Stimulated activated CD4-positive, alpha-beta T cell treated with anti-CD3 and anti-CD28 coated beads, TNF-alpha, amount 100 ng/mL, for 48 hours (primary cell): ENCODE measurements around the gene RBM39.
"Not testable (repeated sequence)": the region's sequence is repeated elsewhere in the genome, so short reads cannot be mapped to it uniquely, and the experiment has no call there.

Experiments
- DNase-seq, 3 donors: peaks; one replicate each; pipeline ENCODE4 v3.0.0-alpha.2; 2020; ENCODE audit warnings: low read depth in 3 of 3

The RBM39 gene

GRCh38 chr20:35741892-35742740, at the start of gene RBM39:
RBM39 (minus strand) TSS chr20:35742260; CDS start chr20:35740874, 1,386 bp downstream.
- DNase-seq, result peak; percentile 99 to 100 (median 99)

GRCh38 chr20:35791821-35792220, 49.8 kb upstream of the RBM39 start:
- no peak for DNase-seq

- no peak for DNase-seq
These were observed 49.0 kb upstream of the RBM39 start for GRCh38 chr20:35791097-35791496.

DNA sequence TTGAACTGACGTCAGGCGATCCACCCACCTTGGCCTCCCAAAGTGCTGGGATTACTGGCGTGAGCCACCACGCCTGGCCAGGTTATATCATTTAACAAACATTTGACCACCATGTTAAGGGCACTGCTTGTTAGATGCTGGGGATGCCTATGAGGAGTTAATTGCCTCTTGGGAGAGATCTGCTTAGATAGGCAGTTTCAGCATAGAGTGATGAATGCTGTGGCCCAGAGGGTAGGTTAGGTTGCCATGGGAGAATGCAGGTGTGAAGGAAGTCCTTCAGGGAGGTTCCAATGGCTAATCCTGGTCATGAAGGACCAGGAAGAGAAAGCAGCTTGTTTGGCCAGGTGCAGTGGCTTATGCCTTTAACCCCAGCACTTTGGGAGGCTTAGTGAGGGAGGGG, 46.7 kb upstream of the RBM39 start:
- DNase-seq, result no peak

DNA sequence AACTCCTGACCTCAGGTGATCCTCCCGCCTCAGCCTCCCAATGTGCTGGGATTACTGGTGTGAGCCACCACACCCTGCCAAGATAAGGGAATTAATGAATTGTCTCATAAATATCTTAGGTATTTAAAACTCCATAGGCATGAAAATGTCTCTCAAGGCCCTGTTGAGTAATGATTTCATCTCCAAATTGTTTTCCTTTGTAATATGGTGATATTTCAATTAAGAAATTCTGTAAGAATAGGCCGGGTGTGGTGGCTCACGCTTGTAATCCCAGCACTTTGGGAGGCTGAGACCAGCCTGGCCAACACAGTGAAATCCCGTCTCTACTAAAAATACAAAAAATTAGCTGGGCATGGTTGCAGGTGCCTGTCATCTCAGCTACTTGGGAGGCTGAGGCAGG, 43.5 kb upstream of the RBM39 start:
- not testable (repeated sequence) for DNase-seq

DNA sequence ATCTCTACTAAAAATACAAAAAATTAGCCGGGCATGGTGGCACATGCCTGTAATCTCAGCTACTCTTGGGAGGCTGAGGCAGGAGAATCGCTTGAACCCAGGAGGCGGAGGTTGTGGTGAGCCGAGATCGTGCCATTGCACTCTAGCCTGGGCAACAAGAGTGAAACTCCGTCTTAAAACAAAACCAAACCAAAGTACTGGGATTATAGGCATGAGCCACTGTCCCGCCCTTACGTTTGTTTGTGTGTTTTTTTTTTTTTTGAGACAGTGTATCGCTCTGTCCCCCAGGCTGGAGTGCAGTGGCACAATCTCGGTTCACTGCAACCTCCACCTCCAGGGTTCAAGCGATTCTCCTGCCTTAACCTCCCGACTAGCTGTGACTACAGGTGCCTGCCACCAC, 41.8 kb upstream of the RBM39 start:
- not testable (repeated sequence) for DNase-seq

GRCh38 chr20:35776513-35777101, 34.5 kb upstream of the RBM39 start:
- no peak for DNase-seq

GRCh38 chr20:35774391-35774790, 32.3 kb upstream of the RBM39 start:
- no peak for DNase-seq

DNA sequence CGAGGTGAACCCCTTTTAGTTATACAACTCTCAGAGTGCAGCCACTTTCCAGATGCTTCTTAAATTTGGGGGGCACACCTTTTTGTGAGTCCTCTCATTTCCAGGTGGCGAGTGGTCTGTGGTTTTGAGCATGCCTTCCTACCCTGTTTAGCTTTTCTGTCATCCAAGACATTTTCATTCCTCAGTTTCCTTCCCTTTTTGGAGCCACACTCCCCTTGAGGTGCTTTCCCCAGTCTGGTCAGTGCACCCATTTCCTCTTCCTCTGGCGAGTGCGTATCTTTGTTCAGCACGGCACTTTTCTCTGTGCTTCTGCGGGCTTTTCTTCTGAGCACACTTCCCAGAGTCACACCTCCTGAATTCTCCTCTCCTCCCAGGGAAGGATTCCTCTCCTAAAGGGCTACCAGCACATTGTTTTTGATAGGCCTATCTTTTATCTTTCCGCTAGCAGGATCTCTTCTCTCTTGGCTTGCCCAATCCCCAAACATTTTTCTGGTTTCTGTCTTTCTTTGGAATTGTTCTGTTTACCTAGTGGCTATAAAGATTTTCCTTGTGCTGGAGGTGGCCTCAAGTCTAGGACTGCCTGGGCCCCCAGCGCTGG, 31.2 kb upstream of the RBM39 start:
- no peak for DNase-seq

DNA sequence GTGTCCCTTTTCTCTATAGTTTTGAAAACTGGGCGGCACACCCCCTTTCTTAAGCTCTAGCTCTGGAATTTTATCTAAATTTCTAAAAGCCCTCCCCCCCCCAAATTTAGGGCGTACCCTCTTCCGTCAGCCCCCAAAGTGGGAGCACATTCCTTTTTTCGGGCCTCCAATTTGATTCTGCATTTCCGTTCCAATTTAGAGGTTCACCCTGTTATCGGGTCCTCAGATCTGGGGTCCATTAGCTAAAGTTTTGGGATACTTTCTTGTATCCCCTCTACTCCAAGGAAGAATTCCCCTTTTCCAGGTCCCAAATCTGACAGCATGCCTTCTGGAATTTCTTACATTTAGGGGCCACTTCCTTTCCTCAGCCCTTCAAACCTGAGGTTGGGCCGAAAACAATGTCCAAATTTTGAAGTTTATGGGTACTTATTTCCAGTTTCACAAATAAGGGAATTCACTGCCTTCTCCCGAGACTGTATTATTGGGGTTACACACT, 30.6 kb upstream of the RBM39 start:
- no peak for DNase-seq

GRCh38 chr20:35771689-35772562, 29.9 kb upstream of the RBM39 start, which contains the start of gene PHF20:
PHF20 (plus strand) TSS chr20:35772015; CDS start chr20:35801523, 29,508 bp downstream.
- peak; percentile 99 to 100 (median 100) for DNase-seq

GRCh38 chr20:35771367-35771688, 29.3 kb upstream of the RBM39 start:
- no peak for DNase-seq

DNA sequence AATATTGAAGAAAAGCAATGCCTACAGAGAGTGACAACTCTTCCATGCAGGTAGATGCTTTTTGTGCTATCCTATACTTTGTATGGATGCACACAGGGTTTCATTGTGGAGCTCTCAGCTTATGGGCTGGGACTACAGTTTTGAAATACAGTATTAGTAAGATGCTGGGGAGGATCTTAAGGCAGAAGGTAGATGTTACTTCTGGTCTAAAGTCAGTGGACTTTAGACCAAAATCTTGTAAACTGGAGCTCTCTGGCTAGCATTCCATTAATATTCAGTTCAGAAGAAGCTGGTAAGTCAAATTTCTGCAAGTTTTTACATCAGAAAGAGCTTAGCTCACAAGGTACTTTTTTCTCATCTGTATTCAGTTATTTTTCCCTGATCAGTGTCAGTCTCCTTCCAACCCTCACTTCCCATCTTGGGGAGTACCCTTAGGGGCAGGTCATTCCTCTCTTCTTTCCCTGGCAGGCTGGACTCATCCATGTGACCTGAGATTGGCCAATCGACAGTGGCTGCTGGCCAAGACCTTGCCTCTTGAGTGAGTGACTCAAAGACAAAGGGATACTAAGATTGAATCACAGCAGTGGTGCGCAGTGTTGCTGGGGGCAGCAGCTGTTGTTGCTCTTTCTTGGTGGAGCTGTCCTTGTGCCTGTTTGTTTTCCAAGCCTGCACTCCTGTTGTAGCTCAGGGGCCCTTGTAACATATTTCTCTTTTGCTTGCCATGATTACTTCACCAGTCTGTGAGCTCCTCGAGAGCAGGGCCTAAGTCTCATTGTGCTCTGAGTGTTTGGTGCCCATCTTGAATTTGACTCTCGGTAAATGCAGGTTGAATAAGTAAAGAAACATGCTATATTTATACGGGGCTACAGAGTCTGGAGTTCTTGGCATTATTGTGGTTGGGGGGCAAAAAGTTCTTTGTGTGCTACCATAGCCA, 26.9 kb upstream of the RBM39 start:
- DNase-seq, result peak; percentile 34 to 48 (median 37)

- DNase-seq, result peak in 1 of 3 donors; percentile 14
These were observed 25.8 kb upstream of the RBM39 start for GRCh38 chr20:35767683-35768481.

- DNase-seq, result no peak
These were observed 24.8 kb upstream of the RBM39 start for GRCh38 chr20:35766843-35767242.

DNA sequence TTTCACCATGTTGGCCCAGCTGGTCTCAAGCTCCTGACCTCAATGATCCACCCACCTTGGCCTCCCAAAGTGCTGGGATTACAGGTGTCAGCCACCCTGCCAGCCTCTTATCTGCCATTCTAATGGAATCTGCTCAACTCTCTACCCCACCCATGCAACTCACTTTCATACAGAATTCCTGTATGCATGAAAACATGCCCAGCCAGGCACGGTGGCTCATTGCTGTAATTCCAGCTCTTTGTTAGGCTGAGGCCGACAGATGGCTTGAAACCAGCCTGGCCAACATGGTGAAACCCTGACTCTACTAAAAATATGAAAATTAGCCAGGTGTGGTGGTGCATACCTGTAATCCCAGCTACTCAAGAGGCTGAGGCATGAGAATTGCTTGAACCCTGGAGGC, 22.9 kb upstream of the RBM39 start:
- DNase-seq, result not testable (repeated sequence)

DNA sequence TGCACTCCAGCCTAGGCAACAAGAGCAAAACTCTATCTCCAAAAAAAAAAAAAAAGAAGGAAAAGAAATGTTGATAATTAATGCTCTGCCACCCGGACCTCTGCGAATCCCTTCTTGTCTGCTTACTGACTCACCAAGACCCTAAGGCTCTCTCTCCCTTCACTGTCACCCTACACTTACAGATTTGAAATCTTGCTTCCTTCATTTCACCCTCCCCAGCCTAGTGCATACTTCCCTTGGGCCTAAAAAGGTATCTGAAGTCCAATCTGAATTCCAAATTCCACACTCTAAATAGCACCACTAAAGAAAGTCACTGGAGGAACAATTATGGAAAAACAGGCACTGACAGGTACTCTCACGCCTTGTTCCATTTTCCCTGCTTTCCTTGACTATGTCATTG, 20.4 kb upstream of the RBM39 start:
- no peak for DNase-seq

GRCh38 chr20:35761548-35761947, 19.5 kb upstream of the RBM39 start:
- DNase-seq, result not testable (repeated sequence)

DNA sequence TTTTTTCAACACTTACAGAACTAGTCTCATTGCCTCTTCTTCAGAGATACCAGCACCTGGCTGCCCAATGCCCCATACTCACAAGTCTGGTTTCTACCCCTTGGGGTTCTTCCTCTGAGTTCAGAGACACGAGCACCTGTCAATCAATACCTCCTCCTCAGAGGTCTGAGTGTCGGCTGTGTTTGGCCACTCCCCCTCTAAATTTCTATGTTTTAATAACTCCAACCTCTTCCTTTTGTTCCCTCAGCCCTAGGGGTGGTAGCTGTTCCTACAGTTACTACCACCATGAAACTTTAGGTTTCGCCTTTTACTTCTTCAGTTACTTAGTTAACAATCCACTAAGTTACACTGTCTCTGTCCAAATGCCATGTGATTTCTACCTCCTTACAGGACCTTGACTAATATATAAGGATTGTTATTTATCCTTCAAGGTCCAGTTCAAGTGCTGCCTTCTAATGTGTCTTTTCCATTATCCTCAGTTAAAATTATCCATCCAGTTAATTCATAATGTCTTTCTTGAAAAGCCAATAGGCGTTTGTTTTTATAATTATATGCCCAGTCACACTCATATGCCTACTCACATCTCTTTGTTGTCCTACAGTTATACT, 15.1 kb upstream of the RBM39 start:
- no peak for DNase-seq
